Endodermal cell (in vitro differentiated cells): Measurements from ENCODE around the gene ISG20L2. TPM values are rescaled to one million over a fixed set of nuclear protein-coding genes. Genes with fewer than 3 reads are reported as not detected.

ENCODE experiments used
- DNase-seq: peaks from one replicate; pipeline ENCODE4 v3.0.0-alpha.2; 2017
- H3K27ac ChIP-seq: 2 replicates; pipeline ENCODE4 v1.5.1; 2013; ENCODE audit warnings: mild to moderate bottlenecking, low read depth, low read length, moderate library complexity
- H3K27me3 ChIP-seq: 2 replicates; pipeline ENCODE4 v1.6.1; 2013; ENCODE audit warnings: mild to moderate bottlenecking, low read length, moderate library complexity; ENCODE audit not compliant: insufficient read depth, control insufficient read depth, poor library complexity, severe bottlenecking
- H3K36me3 ChIP-seq: 2 replicates; pipeline ENCODE4 v1.7.0; 2013; ENCODE audit warnings: mild to moderate bottlenecking, low read length, moderate library complexity; ENCODE audit not compliant: control insufficient read depth, insufficient read depth
- H3K4me1 ChIP-seq: one replicate; pipeline ENCODE4 v1.7.0; 2013; ENCODE audit warnings: low read length; ENCODE audit not compliant: control insufficient read depth, insufficient read depth
- H3K4me3 ChIP-seq: 2 replicates; pipeline ENCODE4 v1.5.1; 2013; ENCODE audit warnings: mild to moderate bottlenecking, low read length, moderate library complexity
- H3K9ac ChIP-seq: 2 replicates; pipeline ENCODE4 v1.6.1; 2013; ENCODE audit warnings: mild to moderate bottlenecking, low read length, moderate library complexity; ENCODE audit not compliant: poor library complexity, severe bottlenecking; ENCODE audit errors: extremely low read depth
- H3K9me3 ChIP-seq: 2 replicates; pipeline ENCODE4 v1.6.1; 2013; ENCODE audit warnings: mild to moderate bottlenecking, low read length, moderate library complexity; ENCODE audit not compliant: control insufficient read depth
- H3K27ac Mint-ChIP-seq: 2 replicates; pipeline ENCODE4 v1.8.0; 2020; ENCODE audit warnings: mixed read lengths
- H3K27me3 Mint-ChIP-seq: 2 replicates; pipeline ENCODE4 v1.8.0; 2021; ENCODE audit warnings: mild to moderate bottlenecking, mixed read lengths; ENCODE audit not compliant: insufficient read depth
- H3K36me3 Mint-ChIP-seq: 2 replicates; pipeline ENCODE4 v1.8.0; 2020; ENCODE audit warnings: low read depth, mixed read lengths
- H3K4me1 Mint-ChIP-seq: 2 replicates; pipeline ENCODE4 v1.8.0; 2020; ENCODE audit warnings: mixed read lengths
- H3K4me3 Mint-ChIP-seq: 2 replicates; pipeline ENCODE4 v1.8.0; 2020; ENCODE audit warnings: mild to moderate bottlenecking, moderate library complexity, mixed read lengths
- H3K9me3 Mint-ChIP-seq: 2 replicates; pipeline ENCODE4 v1.8.0; 2020; ENCODE audit warnings: mild to moderate bottlenecking, mixed read lengths
- WGBS, 2 experiments: methylation state at CpG; one replicate each; pipeline versions ENCODE4 v1.1.5 to v1.1.7; 2013; ENCODE audit warnings: missing lambda C conversion rate in 2 of 2, mixed read lengths in 1 of 2; ENCODE audit not compliant: insufficient coverage in 1 of 2, insufficient read length in 1 of 2; 5-methylcytosine and 5-hydroxymethylcytosine counted together
- total RNA-seq, 2 donors: library from RNA; stranded (reverse); fragmentation: NEBNext Ultra II Directional in 1 of 2; extraction: Animal tissue kit (Norgen Biotek cat#: 25700) in 1 of 2; gene quantifications; 2 replicates in 1 of 2; 3 replicates in 1 of 2; pipeline ENCODE4 v1.2.1, GENCODE V29; 2021
- TF ChIP-seq, protein P1 (sequence below): fragments of 200-600 bp; sonication (generic); conservative IDR thresholded peaks from 2 replicates; pipeline ENCODE4 v1.5.0; 2021; ENCODE audit warnings: antibody characterized with exemption, mild to moderate bottlenecking

The ISG20L2 gene
- total RNA-seq, 2 donors from 2014 or later, result 37.2 to 39.9 TPM

DNA sequence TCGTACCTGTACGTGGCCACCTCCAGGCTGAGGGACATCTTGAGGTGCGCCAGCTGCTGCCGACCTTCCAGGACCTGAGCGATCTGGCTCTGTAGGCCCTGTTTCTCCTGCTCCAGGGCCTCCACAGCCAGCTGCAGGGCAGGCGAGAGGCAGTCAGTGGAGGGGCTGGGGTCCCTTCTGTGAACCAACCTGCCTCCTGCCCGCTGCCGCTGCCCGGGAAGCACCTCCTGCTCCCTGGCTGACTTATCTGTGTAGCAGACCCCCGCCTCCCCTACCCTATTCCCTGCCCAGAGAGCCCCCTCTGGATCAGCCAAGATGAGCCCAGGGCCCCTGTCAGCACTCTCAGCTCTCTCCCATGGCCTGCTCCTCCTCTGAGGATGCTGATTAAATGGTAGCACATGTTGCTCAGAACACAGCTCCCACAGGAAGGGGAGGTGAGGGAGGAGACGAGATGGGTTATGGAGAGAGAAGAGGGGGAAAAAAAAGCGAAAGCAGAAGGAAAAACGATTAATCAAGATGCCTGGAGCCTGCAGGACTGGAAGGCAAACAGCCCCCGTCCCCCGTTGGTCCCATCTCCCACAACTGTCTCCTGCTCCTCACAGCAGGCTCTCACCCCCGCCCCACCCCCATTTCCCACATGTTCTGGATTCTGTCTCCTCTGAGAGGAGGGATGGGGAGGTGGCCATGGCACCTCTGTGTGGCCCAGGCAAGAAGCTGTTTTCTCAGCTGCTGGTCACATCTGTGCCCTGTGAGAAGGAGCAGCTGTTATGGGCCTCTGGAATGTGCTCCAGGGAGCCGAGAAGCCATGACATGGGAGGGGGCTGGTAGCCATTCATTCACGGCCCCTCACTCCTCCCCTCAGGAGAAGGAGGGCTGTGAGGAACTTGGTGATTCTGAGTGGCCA is 53.1 kb downstream of the ISG20L2 start:
- peaks cover 11% of the 10 kb centered on the region for H3K4me1 ChIP-seq
- 48 to 52% methylated on average over 10 to 18 of the region's 18 CpGs for WGBS, 2 experiments
- peak overlapping the region; percentile 100 for H3K27ac ChIP-seq
- H3K9ac ChIP-seq, result peak overlapping the region; percentile 78
- Mint-ChIP-seq H3K4me3 (peak overlapping the region; percentile 70), H3K27me3 (peaks cover 19% of the 10 kb centered on the region), H3K27ac (peak overlapping the region; percentile 74), H3K4me1 (peaks cover 39% of the 10 kb centered on the region), H3K36me3 (peaks cover 29% of the 10 kb centered on the region), H3K9me3 (no peaks in the 10 kb centered on the region)
- peaks cover 19% of the 10 kb centered on the region for H3K36me3 ChIP-seq
- DNase-seq, result peak; percentile 85
- TF ChIP-seq, protein P1, sequence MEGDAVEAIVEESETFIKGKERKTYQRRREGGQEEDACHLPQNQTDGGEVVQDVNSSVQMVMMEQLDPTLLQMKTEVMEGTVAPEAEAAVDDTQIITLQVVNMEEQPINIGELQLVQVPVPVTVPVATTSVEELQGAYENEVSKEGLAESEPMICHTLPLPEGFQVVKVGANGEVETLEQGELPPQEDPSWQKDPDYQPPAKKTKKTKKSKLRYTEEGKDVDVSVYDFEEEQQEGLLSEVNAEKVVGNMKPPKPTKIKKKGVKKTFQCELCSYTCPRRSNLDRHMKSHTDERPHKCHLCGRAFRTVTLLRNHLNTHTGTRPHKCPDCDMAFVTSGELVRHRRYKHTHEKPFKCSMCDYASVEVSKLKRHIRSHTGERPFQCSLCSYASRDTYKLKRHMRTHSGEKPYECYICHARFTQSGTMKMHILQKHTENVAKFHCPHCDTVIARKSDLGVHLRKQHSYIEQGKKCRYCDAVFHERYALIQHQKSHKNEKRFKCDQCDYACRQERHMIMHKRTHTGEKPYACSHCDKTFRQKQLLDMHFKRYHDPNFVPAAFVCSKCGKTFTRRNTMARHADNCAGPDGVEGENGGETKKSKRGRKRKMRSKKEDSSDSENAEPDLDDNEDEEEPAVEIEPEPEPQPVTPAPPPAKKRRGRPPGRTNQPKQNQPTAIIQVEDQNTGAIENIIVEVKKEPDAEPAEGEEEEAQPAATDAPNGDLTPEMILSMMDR, result no peak
- H3K27me3 ChIP-seq, result no peaks in the 10 kb centered on the region
- no peaks in the 10 kb centered on the region for H3K9me3 ChIP-seq
- peak overlapping the region; percentile 81 for H3K4me3 ChIP-seq

DNA sequence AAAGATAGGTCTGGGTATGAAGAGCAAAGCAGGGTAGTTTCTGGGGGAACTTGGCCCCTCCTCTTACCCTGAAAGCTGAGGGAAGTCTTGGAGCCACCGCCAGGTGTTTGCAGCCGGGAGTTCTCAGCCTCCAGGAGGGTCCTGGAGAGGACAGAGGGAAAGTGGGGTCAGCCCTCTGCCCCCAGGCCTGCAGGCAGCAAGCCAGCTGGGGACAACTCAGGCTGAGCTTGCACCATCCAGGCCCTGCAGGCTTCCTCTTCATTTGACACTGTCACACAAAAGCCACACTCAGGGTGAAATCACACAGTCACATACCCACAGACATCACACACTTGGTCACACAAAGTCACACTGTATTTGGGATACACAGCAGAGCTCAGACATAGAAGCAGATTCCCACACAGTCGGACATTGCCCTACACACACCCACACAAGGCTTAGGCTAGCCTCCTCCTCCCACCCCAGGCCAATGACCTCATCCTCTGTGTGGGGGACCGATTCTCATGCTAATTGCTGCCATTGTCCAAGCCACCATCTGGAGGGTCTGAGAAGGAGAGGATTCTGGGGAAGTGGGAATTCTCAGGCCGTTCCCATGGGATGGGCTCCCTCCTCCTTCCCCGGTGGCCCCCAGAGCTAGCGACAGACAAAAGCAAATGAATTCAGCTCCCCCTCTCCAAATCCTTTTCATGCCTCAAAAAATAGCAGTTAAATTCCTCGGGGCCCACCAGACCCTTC is 55.0 kb downstream of the ISG20L2 start:
- Histone ChIP-seq H3K27me3 (no peaks in the 10 kb centered on the region), H3K9me3 (no peaks in the 10 kb centered on the region), H3K36me3 (peaks cover 19% of the 10 kb centered on the region), H3K27ac (peak overlapping the region; percentile 100), H3K9ac (peak overlapping the region; percentile 39), H3K4me3 (peak overlapping the region; percentile 64), H3K4me1 (peaks cover 11% of the 10 kb centered on the region)
- peak; percentile 97 for DNase-seq
- peaks cover 5% of the 10 kb centered on the region for H3K27me3 Mint-ChIP-seq
- TF ChIP-seq, protein P1, result no peak
- no peaks in the 10 kb centered on the region for H3K9me3 Mint-ChIP-seq
- H3K4me1 Mint-ChIP-seq, result peaks cover 49% of the 10 kb centered on the region
- H3K4me3 Mint-ChIP-seq, result peak overlapping the region; percentile 70
- H3K27ac Mint-ChIP-seq, result peak overlapping the region; percentile 97
- 17 to 44% methylated on average over 3 to 8 of the region's 8 CpGs for WGBS, 2 experiments
- peaks cover 29% of the 10 kb centered on the region for H3K36me3 Mint-ChIP-seq

Other genes starting within 250 kb of the ISG20L2 start
- gene MEF2D, start 228.0 kb downstream of the ISG20L2 start, total RNA-seq, result 10 to 100 TPM; 10.5 to 12.8 TPM
- gene IQGAP3, start 156.2 kb downstream of the ISG20L2 start, total RNA-seq, result 10 to 100 TPM; 28.6 to 36.9 TPM
- not detected for gene TTC24, start 149.0 kb downstream of the ISG20L2 start, total RNA-seq
- gene NAXE, start 137.0 kb downstream of the ISG20L2 start, total RNA-seq, result 100 to 1,000 TPM in 1 of 2 donors, 10 to 100 TPM in 1; 96.0 to 129 TPM
- gene GPATCH4, start 127.3 kb downstream of the ISG20L2 start, total RNA-seq, result 10 to 100 TPM; 23.0 to 34.4 TPM
- gene HAPLN2, start 109.4 kb downstream of the ISG20L2 start, total RNA-seq, result 1 to 10 TPM in 1 of 2 donors, under 1 TPM in 1; 0.42 to 2.8 TPM
- under 1 TPM in 1 of 2 donors, not detected in 1; 0.31 TPM for gene BCAN, start 86.6 kb downstream of the ISG20L2 start, total RNA-seq
- 100 to 1,000 TPM in 1 of 2 donors, 10 to 100 TPM in 1; 65.8 to 103 TPM for gene NES, start 51.4 kb downstream of the ISG20L2 start, total RNA-seq
- 100 to 1,000 TPM; 243 to 780 TPM for gene CRABP2, start 23.2 kb downstream of the ISG20L2 start, total RNA-seq
- gene METTL25B, start 297 bp downstream of the ISG20L2 start, total RNA-seq, result 10 to 100 TPM; 25.9 to 35.5 TPM
- 10 to 100 TPM; 32.2 to 35.5 TPM for gene MRPL24, start 12.3 kb upstream of the ISG20L2 start, total RNA-seq
- gene HDGF, start 22.9 kb upstream of the ISG20L2 start, total RNA-seq, result 100 to 1,000 TPM; 493 to 495 TPM
- gene PRCC, start 38.8 kb upstream of the ISG20L2 start, total RNA-seq, result 100 to 1,000 TPM; 108 to 111 TPM
- gene SH2D2A, start 88.1 kb upstream of the ISG20L2 start, total RNA-seq, result 1 to 10 TPM; 2.4 to 7.7 TPM
- gene INSRR, start 130.4 kb upstream of the ISG20L2 start, total RNA-seq, result under 1 TPM; 0.07 to 0.09 TPM
- under 1 TPM; 0.44 to 0.82 TPM for gene NTRK1, start 132.1 kb upstream of the ISG20L2 start, total RNA-seq
- gene PEAR1, start 165.0 kb upstream of the ISG20L2 start, total RNA-seq, result under 1 TPM; 0.29 to 0.53 TPM
- not detected for gene LRRC71, start 191.9 kb upstream of the ISG20L2 start, total RNA-seq